ENCODE results near the gene MTERF2. TPM values are rescaled to one million over a fixed set of nuclear protein-coding genes. Genes with fewer than 3 reads are reported as not detected.
"Not testable (repeated sequence)": the region's sequence is repeated elsewhere in the genome, so short reads cannot be mapped to it uniquely, and the experiment has no call there.

MTERF2 gene
- total RNA-seq, 2 donors from 2014 or later = 9.3 to 11.6 TPM

DNA sequence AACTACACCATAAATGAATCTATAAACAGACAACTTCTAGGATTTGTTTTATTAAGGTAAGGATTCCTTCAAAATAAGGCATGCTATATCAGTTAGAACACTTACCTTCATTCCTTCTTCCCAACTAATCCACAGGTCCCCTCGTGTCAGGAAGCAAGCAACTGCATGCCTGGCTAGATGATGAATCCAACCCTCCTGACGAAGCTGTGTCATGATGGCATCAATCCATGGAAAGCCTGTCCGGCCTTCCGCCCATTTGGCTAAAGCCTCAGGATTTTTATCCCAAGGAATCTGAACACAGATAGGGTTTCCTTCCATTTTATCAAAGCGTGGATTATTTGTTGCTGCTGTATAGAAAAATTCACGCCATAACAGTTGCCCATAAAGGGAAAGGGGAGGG, 12.5 kb upstream of the MTERF2 start:
- Histone ChIP-seq H3K4me1 (no peaks in the 10 kb centered on the region), H3K9ac (ENCODE audit: low read depth in 2 of 2, low read length in 2 of 2) (no peak overlapping the region), H3K27me3 (no peaks in the 10 kb centered on the region), H3K4me3 (no peak overlapping the region), H3K9me3 (no peaks in the 10 kb centered on the region), H3K27ac (no peak overlapping the region), H3K36me3 (no peaks in the 10 kb centered on the region)
- DNase-seq = no peak
- intact Hi-C loops (cut with DNase I) = no loop called here
- TF ChIP-seq, protein P1, sequence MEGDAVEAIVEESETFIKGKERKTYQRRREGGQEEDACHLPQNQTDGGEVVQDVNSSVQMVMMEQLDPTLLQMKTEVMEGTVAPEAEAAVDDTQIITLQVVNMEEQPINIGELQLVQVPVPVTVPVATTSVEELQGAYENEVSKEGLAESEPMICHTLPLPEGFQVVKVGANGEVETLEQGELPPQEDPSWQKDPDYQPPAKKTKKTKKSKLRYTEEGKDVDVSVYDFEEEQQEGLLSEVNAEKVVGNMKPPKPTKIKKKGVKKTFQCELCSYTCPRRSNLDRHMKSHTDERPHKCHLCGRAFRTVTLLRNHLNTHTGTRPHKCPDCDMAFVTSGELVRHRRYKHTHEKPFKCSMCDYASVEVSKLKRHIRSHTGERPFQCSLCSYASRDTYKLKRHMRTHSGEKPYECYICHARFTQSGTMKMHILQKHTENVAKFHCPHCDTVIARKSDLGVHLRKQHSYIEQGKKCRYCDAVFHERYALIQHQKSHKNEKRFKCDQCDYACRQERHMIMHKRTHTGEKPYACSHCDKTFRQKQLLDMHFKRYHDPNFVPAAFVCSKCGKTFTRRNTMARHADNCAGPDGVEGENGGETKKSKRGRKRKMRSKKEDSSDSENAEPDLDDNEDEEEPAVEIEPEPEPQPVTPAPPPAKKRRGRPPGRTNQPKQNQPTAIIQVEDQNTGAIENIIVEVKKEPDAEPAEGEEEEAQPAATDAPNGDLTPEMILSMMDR (IDR thresholded peaks at IDR 0.05) = no peak

DNA sequence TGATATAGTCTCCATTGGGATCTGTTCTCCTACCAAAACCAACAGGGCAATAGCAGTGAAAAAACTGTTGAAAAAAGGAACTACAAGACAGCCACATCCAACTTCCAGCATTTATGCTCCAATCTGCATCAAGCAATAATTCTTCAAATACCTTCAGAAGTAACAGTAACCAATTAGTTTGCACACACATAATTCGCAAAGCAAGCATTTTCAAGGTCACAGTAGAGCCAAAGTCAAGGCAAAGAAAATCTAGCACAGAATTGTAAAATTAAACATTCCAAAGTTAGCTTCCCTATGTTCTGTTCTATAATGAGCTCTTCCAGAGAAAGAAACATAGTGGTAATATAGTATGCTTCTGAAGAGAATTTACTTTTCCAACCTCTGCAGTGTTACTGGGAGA, 11.0 kb upstream of the MTERF2 start:
- H3K4me1 ChIP-seq = no peaks in the 10 kb centered on the region
- no peak overlapping the region for H3K4me3 ChIP-seq
- no peaks in the 10 kb centered on the region for H3K9me3 ChIP-seq
- H3K36me3 ChIP-seq = no peaks in the 10 kb centered on the region
- TF ChIP-seq, protein P1 (IDR thresholded peaks at IDR 0.05) = no peak
- no peak overlapping the region for H3K27ac ChIP-seq
- H3K9ac ChIP-seq (ENCODE audit: low read depth in 2 of 2, low read length in 2 of 2) = no peak overlapping the region
- no peak for DNase-seq
- no peaks in the 10 kb centered on the region for H3K27me3 ChIP-seq
- intact Hi-C loops (cut with DNase I) = no loop called here

DNA sequence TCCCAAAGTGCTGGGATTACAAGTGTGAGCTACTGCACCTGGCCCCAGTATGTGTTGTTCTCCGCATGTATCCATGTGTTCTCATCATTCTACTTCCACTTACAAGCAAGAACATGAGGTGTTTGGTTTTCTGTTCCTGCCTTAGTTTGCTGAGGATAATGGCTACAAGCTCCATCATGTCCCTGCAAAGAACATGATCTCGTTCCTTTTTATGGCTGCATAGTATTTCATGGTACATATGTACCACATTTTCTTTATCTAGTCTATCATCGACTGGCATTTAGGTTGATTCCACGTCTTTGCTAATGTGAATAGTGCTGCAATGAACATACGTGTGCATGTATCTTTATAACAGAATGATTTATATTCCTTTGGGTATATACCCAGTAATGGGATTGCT, 9.2 kb upstream of the MTERF2 start:
- H3K9me3 ChIP-seq; H3K36me3 ChIP-seq; H3K9ac ChIP-seq (ENCODE audit: low read depth in 2 of 2, low read length in 2 of 2); intact Hi-C loops (cut with DNase I); H3K27me3 ChIP-seq; H3K27ac ChIP-seq; H3K4me3 ChIP-seq; DNase-seq; H3K4me1 ChIP-seq: not testable (repeated sequence)

DNA sequence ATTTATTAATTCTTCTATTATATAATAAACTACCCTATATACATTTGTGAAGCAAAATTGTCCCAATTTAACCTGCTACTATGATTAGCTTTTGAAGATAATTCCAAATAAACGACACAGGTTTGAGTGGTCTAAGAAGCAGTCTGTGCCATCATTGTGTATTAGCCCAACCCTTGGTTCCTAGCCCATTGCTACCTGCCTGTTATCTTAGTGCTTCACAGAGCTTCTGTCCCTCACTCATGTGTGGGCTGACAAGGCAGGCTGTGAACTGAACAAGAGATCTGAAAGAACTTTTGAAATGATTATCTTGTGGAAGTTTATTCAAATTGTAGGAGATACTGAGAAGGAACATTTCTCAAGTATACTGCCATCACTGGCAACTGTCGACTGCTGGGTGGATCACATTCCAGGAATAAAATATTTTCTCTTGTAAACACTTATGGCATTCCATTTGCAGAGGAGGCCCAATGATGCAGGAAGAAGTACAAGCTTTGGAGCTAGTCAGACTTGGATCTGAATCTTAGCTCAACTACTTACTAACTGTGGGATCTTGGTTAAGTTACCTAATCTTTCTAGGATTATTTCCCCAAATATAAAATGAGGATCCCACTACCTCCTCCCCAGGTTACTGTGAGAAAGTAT, 7.8 kb upstream of the MTERF2 start:
- Histone ChIP-seq H3K9me3 (no peaks in the 10 kb centered on the region), H3K4me1 (no peaks in the 10 kb centered on the region), H3K4me3 (no peak overlapping the region), H3K27me3 (no peaks in the 10 kb centered on the region), H3K9ac (ENCODE audit: low read depth in 2 of 2, low read length in 2 of 2) (no peak overlapping the region), H3K36me3 (no peaks in the 10 kb centered on the region), H3K27ac (no peak overlapping the region)
- intact Hi-C loops (cut with DNase I) = no loop called here
- TF ChIP-seq, protein P1 (IDR thresholded peaks at IDR 0.05) = no peak
- no peak for DNase-seq

DNA sequence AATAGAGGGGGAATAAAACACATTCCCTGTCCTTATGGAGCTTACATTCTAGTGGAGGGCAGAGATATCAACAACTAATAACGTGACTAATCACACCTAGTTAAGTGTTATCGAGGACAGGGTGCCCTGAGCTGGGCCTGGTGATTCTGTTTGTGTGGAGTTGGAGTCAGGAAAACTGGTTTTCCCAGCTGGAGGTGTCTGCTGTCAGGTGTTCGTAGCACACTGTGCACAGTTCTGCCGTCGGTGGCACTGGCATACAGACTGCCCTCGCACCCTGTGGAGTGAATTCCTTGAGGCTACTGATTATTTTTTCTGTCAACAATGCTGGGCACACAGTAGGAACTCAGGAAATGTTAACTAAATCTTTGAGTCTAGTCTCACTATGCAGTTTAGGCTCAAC, 900 bp upstream of the MTERF2 start:
- Histone ChIP-seq H3K27me3 (no peaks in the 10 kb centered on the region), H3K36me3 (no peaks in the 10 kb centered on the region), H3K4me3 (no peak overlapping the region), H3K27ac (peak overlapping the region; percentile 72), H3K9me3 (no peaks in the 10 kb centered on the region), H3K4me1 (peaks cover 7% of the 10 kb centered on the region), H3K9ac (ENCODE audit: low read depth in 2 of 2, low read length in 2 of 2) (no peak overlapping the region)
- no peak for DNase-seq
- TF ChIP-seq, protein P1 (IDR thresholded peaks at IDR 0.05) = no peak
- intact Hi-C loops (cut with DNase I) = no loop called here

DNA sequence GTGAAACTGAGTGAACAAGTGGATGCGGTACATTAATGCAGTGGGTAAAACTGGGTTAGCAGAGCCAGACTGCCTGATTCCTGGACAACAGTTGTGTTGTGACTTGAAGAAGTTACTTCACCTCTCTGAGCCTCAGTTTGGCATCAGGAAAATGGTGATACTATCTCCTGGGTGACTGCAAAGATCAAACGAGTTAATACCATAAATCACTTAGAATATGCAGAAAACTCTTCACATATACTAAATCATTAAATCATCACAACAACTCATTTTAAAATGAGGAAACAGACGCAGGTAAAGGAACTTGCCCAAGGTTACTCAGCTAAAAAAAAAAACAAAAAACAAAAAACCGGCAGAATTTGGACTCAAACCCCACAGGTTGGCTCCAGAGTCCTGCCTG, 811 bp downstream of the MTERF2 start:
- TF ChIP-seq, protein P1 (IDR thresholded peaks at IDR 0.05) = no peak
- intact Hi-C loops (cut with DNase I) = no loop called here
- Histone ChIP-seq H3K4me3 (peak overlapping the region; percentile 66), H3K27ac (peak overlapping the region; percentile 72), H3K27me3 (no peaks in the 10 kb centered on the region), H3K9ac (ENCODE audit: low read depth in 2 of 2, low read length in 2 of 2) (peak overlapping the region; percentile 86 to 89), H3K9me3 (no peaks in the 10 kb centered on the region), H3K4me1 (peaks cover 7% of the 10 kb centered on the region), H3K36me3 (no peaks in the 10 kb centered on the region)
- DNase-seq = no peak

All from colonic mucosa (tissue), 4 donors.